Loucy (cell line): ENCODE data around the gene RIC3.

Experiments used
- H2AFZ ChIP-seq: fragments of 200-600 bp; sonication (generic); 2 replicates; pipeline ENCODE4 v1.6.0; 2016; ENCODE audit warnings: antibody characterized with exemption, mild to moderate bottlenecking, low read length, moderate library complexity
- H3F3A ChIP-seq: fragments of 200-600 bp; 2 replicates; pipeline ENCODE4 v1.6.0; 2016; ENCODE audit warnings: antibody characterized with exemption, low read depth, mild to moderate bottlenecking
- H3K27me3 ChIP-seq: fragments of 200-600 bp; sonication (generic); 2 replicates; pipeline ENCODE4 v1.6.1; 2014; ENCODE audit warnings: low read length, mild to moderate bottlenecking; ENCODE audit not compliant: insufficient read depth, poor library complexity, severe bottlenecking
- H3K36me3 ChIP-seq: fragments of 200-600 bp; sonication (generic); 2 replicates; pipeline ENCODE4 v1.6.1; 2016; ENCODE audit warnings: low read length; ENCODE audit not compliant: insufficient read depth
- H3K4me1 ChIP-seq: fragments of 200-600 bp; sonication (generic); 2 replicates; pipeline ENCODE4 v1.5.1; 2014; ENCODE audit warnings: low read length, mild to moderate bottlenecking; ENCODE audit not compliant: insufficient read depth, poor library complexity, severe bottlenecking
- H3K4me2 ChIP-seq: fragments of 200-600 bp; sonication (generic); 2 replicates; pipeline ENCODE4 v1.6.0; 2014; ENCODE audit warnings: antibody characterized with exemption, low read length, low read depth, mild to moderate bottlenecking; ENCODE audit not compliant: poor library complexity, severe bottlenecking
- H3K4me3 ChIP-seq: fragments of 200-600 bp; sonication (generic); 2 replicates; pipeline ENCODE4 v1.5.1; 2014; ENCODE audit warnings: low read length, mild to moderate bottlenecking, mixed read lengths; ENCODE audit not compliant: poor library complexity, severe bottlenecking
- H3K79me2 ChIP-seq: fragments of 200-600 bp; sonication (generic); 2 replicates; pipeline ENCODE4 v1.6.1; 2014; ENCODE audit warnings: low read length; ENCODE audit not compliant: insufficient read depth
- H3K9ac ChIP-seq: fragments of 200-600 bp; sonication (generic); 2 replicates; pipeline ENCODE4 v1.6.0; 2014; ENCODE audit warnings: mild to moderate bottlenecking, low read depth, low read length, moderate library complexity; ENCODE audit not compliant: poor library complexity, severe bottlenecking
- H3K9me2 ChIP-seq: fragments of 200-600 bp; sonication (generic); replicated peaks from 2 replicates; pipeline ENCODE4 v1.6.1; 2016; ENCODE audit warnings: low read depth, low read length, mixed read lengths
- H3K9me3 ChIP-seq: fragments of 200-600 bp; sonication (generic); 2 replicates; pipeline ENCODE4 v1.6.1; 2014; ENCODE audit warnings: mild to moderate bottlenecking, antibody characterized with exemption, low read length, low read depth; ENCODE audit not compliant: insufficient read depth
- H4K20me1 ChIP-seq: fragments of 200-600 bp; sonication (generic); 2 replicates; pipeline ENCODE4 v1.6.0; 2014; ENCODE audit warnings: antibody characterized with exemption, low read length, mild to moderate bottlenecking; ENCODE audit not compliant: insufficient read depth, poor library complexity, severe bottlenecking
- EZH2phosphoT487 ChIP-seq: fragments of 200-600 bp; IDR thresholded peaks from 2 replicates; pipeline ENCODE4 v1.6.1; 2018; ENCODE audit warnings: antibody characterized with exemption, mild to moderate bottlenecking, moderate library complexity, borderline replicate concordance
- TF ChIP-seq, protein P1 (sequence below): fragments of 200-600 bp; sonication (generic); conservative IDR thresholded peaks from 2 replicates; pipeline ENCODE4 v1.5.1; 2014; ENCODE audit warnings: mild to moderate bottlenecking, antibody characterized with exemption, low read length

RIC3 gene

DNA sequence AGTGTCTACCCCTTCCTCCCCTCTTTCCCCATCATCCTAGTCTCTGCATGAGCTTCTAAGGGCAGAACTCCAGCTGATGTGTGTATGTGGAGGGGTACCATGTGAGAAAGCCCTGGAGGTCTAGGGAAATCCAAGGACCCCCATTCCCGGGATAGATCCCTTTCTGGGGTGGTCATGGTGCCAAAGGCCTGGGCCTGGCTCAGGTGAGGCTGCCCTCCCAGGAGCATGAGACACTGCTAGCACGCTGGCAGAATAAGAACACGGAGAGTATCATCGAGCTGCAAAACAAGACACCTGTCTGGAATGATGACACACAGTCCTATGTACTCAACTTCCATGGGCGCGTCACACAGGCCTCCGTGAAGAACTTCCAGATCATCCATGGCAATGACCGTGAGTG, 68.2 kb downstream of the RIC3 start:
- Histone ChIP-seq H3K4me1 (no peaks in the 10 kb centered on the region), H3K4me3 (no peak overlapping the region), H3K9me3 (no peaks in the 10 kb centered on the region), H3K4me2 (no peak overlapping the region), H3K9ac (no peak overlapping the region), H3K36me3 (no peaks in the 10 kb centered on the region), H3K9me2 (no peaks in the 10 kb centered on the region), H3K79me2 (no peaks in the 10 kb centered on the region), H3K27me3 (no peaks in the 10 kb centered on the region), H4K20me1 (no peaks in the 10 kb centered on the region), H2AFZ (no peak overlapping the region), H3F3A (no peaks in the 10 kb centered on the region)
- no peak for TF ChIP-seq EZH2phosphoT487
- TF ChIP-seq, protein P1, sequence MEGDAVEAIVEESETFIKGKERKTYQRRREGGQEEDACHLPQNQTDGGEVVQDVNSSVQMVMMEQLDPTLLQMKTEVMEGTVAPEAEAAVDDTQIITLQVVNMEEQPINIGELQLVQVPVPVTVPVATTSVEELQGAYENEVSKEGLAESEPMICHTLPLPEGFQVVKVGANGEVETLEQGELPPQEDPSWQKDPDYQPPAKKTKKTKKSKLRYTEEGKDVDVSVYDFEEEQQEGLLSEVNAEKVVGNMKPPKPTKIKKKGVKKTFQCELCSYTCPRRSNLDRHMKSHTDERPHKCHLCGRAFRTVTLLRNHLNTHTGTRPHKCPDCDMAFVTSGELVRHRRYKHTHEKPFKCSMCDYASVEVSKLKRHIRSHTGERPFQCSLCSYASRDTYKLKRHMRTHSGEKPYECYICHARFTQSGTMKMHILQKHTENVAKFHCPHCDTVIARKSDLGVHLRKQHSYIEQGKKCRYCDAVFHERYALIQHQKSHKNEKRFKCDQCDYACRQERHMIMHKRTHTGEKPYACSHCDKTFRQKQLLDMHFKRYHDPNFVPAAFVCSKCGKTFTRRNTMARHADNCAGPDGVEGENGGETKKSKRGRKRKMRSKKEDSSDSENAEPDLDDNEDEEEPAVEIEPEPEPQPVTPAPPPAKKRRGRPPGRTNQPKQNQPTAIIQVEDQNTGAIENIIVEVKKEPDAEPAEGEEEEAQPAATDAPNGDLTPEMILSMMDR, result no peak

DNA sequence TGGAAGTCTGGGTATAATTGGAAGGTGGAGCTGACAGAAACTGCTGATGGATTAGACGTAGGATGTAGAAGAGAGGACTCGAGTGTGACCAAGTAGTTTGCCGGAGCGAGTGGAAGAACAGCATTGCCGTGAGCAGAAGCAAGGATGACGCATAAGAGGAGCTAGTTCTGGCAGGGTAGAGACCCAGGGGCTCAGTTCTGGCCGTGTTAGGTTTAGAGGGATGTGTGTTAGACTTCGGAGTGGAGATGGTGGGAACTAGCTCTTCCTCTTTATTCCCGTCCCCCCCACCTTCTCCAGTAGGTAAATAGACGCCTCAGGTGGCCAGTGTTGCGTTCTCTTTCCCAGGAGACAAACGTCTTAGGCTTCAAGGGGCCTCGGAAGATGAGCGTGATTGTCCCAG, 68.7 kb downstream of the RIC3 start:
- H3F3A ChIP-seq, result no peaks in the 10 kb centered on the region
- no peaks in the 10 kb centered on the region for H3K79me2 ChIP-seq
- no peaks in the 10 kb centered on the region for H4K20me1 ChIP-seq
- no peaks in the 10 kb centered on the region for H3K9me3 ChIP-seq
- no peaks in the 10 kb centered on the region for H3K9me2 ChIP-seq
- H3K4me3 ChIP-seq, result no peak overlapping the region
- H3K9ac ChIP-seq, result no peak overlapping the region
- TF ChIP-seq, protein P1, result no peak
- TF ChIP-seq EZH2phosphoT487, result no peak
- H3K27me3 ChIP-seq, result no peaks in the 10 kb centered on the region
- H3K4me1 ChIP-seq, result no peaks in the 10 kb centered on the region
- no peaks in the 10 kb centered on the region for H3K36me3 ChIP-seq
- no peak overlapping the region for H2AFZ ChIP-seq
- H3K4me2 ChIP-seq, result no peak overlapping the region

DNA sequence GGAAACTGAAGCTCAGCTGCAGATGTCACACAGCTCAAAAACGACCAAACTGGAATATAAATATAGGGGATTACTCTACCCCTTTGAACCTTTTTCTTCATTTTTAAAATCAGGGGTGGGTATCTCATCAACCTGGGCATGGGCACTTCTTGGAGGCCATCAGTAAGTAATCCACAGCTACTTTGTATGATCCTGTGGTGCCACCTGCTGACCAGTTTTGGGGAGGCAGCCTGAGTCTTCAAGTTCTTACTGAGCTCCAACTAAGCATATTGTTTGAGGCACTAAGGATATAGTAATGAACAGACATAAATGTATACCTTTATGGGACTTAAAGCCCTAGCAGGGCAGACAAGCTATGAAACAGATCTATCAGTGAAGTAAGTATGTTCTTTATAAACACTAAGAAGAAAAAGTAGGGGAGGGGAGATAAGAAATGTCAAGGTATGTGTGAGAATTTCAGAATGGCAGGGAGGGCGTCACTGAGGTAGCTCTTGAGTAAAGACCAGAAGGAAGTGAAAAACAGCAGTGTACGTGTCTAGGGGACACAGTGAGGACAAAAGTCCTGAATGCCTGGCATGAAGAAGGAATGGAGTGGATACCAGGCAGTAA, 69.4 kb downstream of the RIC3 start:
- H3K4me3 ChIP-seq, result no peak overlapping the region
- 0 out of 2 replicates have a peak overlapping the region, but pooled peaks have one; percentile 0 for H2AFZ ChIP-seq
- no peaks in the 10 kb centered on the region for H3K9me3 ChIP-seq
- H3F3A ChIP-seq, result no peaks in the 10 kb centered on the region
- TF ChIP-seq, protein P1, result peak; percentile 94
- TF ChIP-seq EZH2phosphoT487, result no peak
- no peaks in the 10 kb centered on the region for H3K79me2 ChIP-seq
- no peak overlapping the region for H3K9ac ChIP-seq
- H3K27me3 ChIP-seq, result no peaks in the 10 kb centered on the region
- H3K36me3 ChIP-seq, result no peaks in the 10 kb centered on the region
- H3K4me1 ChIP-seq, result no peaks in the 10 kb centered on the region
- no peaks in the 10 kb centered on the region for H4K20me1 ChIP-seq
- H3K9me2 ChIP-seq, result no peaks in the 10 kb centered on the region
- no peak overlapping the region for H3K4me2 ChIP-seq
